A549 (cell line): ENCODE results near the gene ZFP36L1. TPM values are rescaled to one million over a fixed set of nuclear protein-coding genes. Genes with fewer than 3 reads are reported as not detected.
A peak's percentile ranks its signal among the peaks of the same experiment; 100 is the strongest.

Experiments used
- ATAC-seq, 2 experiments: fragments of 200-7000 bp in 1 of 2; fragments of >200 bp in 1 of 2; cut with Nextera tagmentation in 1 of 2; cut with Tn5 transposase in 1 of 2; 3 replicates each; pipeline versions ENCODE4 v1.8.0 to v1.9.1; 2018 to 2020; ENCODE audit warnings: mild to moderate bottlenecking in 1 of 2, moderate library complexity in 1 of 2
- CTCF ChIA-PET: fragments of 300-600 bp; sonication (Branson Sonifier 250); formaldehyde crosslinking; extraction: SDS; loops from one replicate; lab custom pipeline; 2021; ENCODE audit warnings: antibody characterized with exemption, inconsistent platforms; lab: Yijun Ruan, JAX
- POLR2A ChIA-PET: fragments of 350-600 bp; formaldehyde crosslinking; extraction: SDS; loops from one replicate; lab custom pipeline; 2021; ENCODE audit warnings: antibody characterized with exemption, inconsistent platforms; lab: Yijun Ruan, JAX
- DNase-seq, 2 experiments: peaks; one replicate each; pipeline versions ENCODE4 v3.0.0 to v3.0.0-alpha.2; 2011 to 2016; ENCODE audit warnings: low read depth in 1 of 2, low spot score in 1 of 2
- FAIRE-seq: peaks from 2 replicates; lab custom pipeline; 2011; peaks lifted over from hg19 to GRCh38; lab: Jason Lieb, UNC
- H3K27ac ChIP-seq, 2 experiments: fragments of >200 bp; sonication (Bioruptor Twin); formaldehyde crosslinking; 3 replicates each; pipeline ENCODE4 v1.5.1; 2016 to 2017
- H3K4me1 ChIP-seq: fragments of >200 bp; sonication (Bioruptor Twin); formaldehyde crosslinking; 3 replicates; pipeline ENCODE4 v1.6.1; 2016
- H3K4me2 ChIP-seq: fragments of >200 bp; sonication (Bioruptor Twin); formaldehyde crosslinking; 3 replicates; pipeline ENCODE4 v1.6.1; 2016
- H3K4me3 ChIP-seq: fragments of >200 bp; sonication (Bioruptor Twin); formaldehyde crosslinking; 3 replicates; pipeline ENCODE4 v1.5.1; 2016
- H3K9me3 ChIP-seq: fragments of >200 bp; sonication (Bioruptor Twin); formaldehyde crosslinking; 3 replicates; pipeline ENCODE4 v1.6.1; 2016
- ATOH8 ChIP-seq: fragments of 250-450 bp; sonication (Bioruptor Pico); IDR thresholded peaks from 2 replicates; pipeline ENCODE4 v1.5.0; 2020; ENCODE audit warnings: low read depth, mild to moderate bottlenecking, moderate library complexity
- CBX2 ChIP-seq: fragments of 200-600 bp; sonication (generic); IDR thresholded peaks from 2 replicates; pipeline ENCODE4 v1.6.1; 2016; ENCODE audit warnings: low read depth, mild to moderate bottlenecking, borderline replicate concordance
- CHD2 ChIP-seq: fragments of 150-350 bp; IDR thresholded peaks from 2 replicates; pipeline ENCODE4 v1.6.1; 2014; ENCODE audit warnings: low read length; ENCODE audit not compliant: partially characterized antibody
- EP300 ChIP-seq, 2 experiments: fragments of >200 bp; sonication (Bioruptor Twin); formaldehyde crosslinking; IDR thresholded peaks; 2 replicates in 1 of 2; 3 replicates in 1 of 2; pipeline ENCODE4 v1.6.1; 2016 to 2017
- ESRRA ChIP-seq: fragments of 150-350 bp; IDR thresholded peaks from 2 replicates; pipeline ENCODE4 v1.6.1; 2014; ENCODE audit warnings: mild to moderate bottlenecking, low read length, borderline replicate concordance
- FOSL2 ChIP-seq, 2 experiments: fragments of 450-650 bp in 1 of 2; fragments of >200 bp in 1 of 2; sonication (Bioruptor Twin) in 1 of 2; formaldehyde crosslinking; IDR thresholded peaks; 2 replicates each; pipeline versions ENCODE4 v1.5.0 to v1.6.1; 2016 to 2020; ENCODE audit warnings: mild to moderate bottlenecking in 1 of 2, moderate library complexity in 1 of 2
- HDAC2 ChIP-seq: fragments of 200-600 bp; sonication (generic); IDR thresholded peaks from 2 replicates; pipeline ENCODE4 v1.6.1; 2016
- HMGXB4 ChIP-seq: fragments of 250-450 bp; sonication (Bioruptor Pico); IDR thresholded peaks from 2 replicates; pipeline ENCODE4 v1.5.0; 2021; ENCODE audit warnings: mild to moderate bottlenecking, moderate library complexity, borderline replicate concordance
- HOXB13 ChIP-seq: fragments of 250-450 bp; sonication (Bioruptor Pico); IDR thresholded peaks from 2 replicates; pipeline ENCODE4 v1.5.0; 2020; ENCODE audit warnings: low read depth, mild to moderate bottlenecking, moderate library complexity
- JUN ChIP-seq, 2 experiments: fragments of >200 bp; sonication (Bioruptor Twin); formaldehyde crosslinking; IDR thresholded peaks; 2 replicates in 1 of 2; 3 replicates in 1 of 2; pipeline ENCODE4 v1.6.1; 2016 to 2017
- MAZ ChIP-seq: fragments of 150-350 bp; IDR thresholded peaks from 2 replicates; pipeline ENCODE4 v1.6.1; 2014; ENCODE audit warnings: antibody characterized with exemption, low read depth, low read length, borderline replicate concordance
- MYC ChIP-seq: IDR thresholded peaks from 2 replicates; pipeline ENCODE4 v1.6.1; 2012; ENCODE audit warnings: mild to moderate bottlenecking, inconsistent platforms, low read length, improper control_type of control experiment, borderline replicate concordance
- NFE2L2 ChIP-seq: fragments of 150-350 bp; conservative IDR thresholded peaks from 2 replicates; pipeline ENCODE4 v1.6.1; 2014; ENCODE audit warnings: low read length
- PHF8 ChIP-seq: fragments of 200-600 bp; sonication (generic); IDR thresholded peaks from 2 replicates; pipeline ENCODE4 v1.6.1; 2016; ENCODE audit warnings: low read depth, mild to moderate bottlenecking, antibody characterized with exemption, moderate library complexity, borderline replicate concordance
- RCOR1 ChIP-seq: fragments of 150-350 bp; IDR thresholded peaks from 2 replicates; pipeline ENCODE4 v1.6.1; 2014; ENCODE audit warnings: antibody characterized with exemption, low read length, low read depth
- REST ChIP-seq: fragments of 200-600 bp; sonication (generic); IDR thresholded peaks from 2 replicates; pipeline ENCODE4 v1.6.1; 2016; ENCODE audit warnings: antibody characterized with exemption, mild to moderate bottlenecking, moderate library complexity
- RNF2 ChIP-seq: fragments of 200-600 bp; sonication (generic); IDR thresholded peaks from 2 replicates; pipeline ENCODE4 v1.6.1; 2016; ENCODE audit warnings: low read depth, mild to moderate bottlenecking, antibody characterized with exemption, moderate library complexity, borderline replicate concordance
- SMC3 ChIP-seq: fragments of >200 bp; sonication (Bioruptor Twin); formaldehyde crosslinking; IDR thresholded peaks from 3 replicates; pipeline ENCODE4 v1.6.1; 2018; ENCODE audit warnings: inconsistent platforms
- TP53 ChIP-seq: fragments of 250-450 bp; sonication (Bioruptor Pico); IDR thresholded peaks from 2 replicates; pipeline ENCODE4 v1.5.0; 2021; ENCODE audit warnings: mild to moderate bottlenecking, moderate library complexity
- ZFP36 ChIP-seq: fragments of 450-650 bp; IDR thresholded peaks from 2 replicates; pipeline ENCODE4 v1.6.1; 2014; ENCODE audit warnings: borderline replicate concordance; ENCODE audit not compliant: partially characterized antibody
- ZNF302 ChIP-seq: fragments of 250-450 bp; sonication (Bioruptor Pico); IDR thresholded peaks from 2 replicates; pipeline ENCODE4 v1.9.0; 2021; ENCODE audit warnings: inconsistent platforms, mild to moderate bottlenecking, moderate library complexity
- WGBS: methylation state at CpG from one replicate; pipeline ENCODE4 v1.1.6; 2017; ENCODE audit errors: missing lambda C conversion rate; 5-methylcytosine and 5-hydroxymethylcytosine counted together
- polyA plus RNA-seq, 4 experiments: library from polyadenylated mRNA; depleted of rRNA in 3 of 4; stranded (reverse); fragments of >200 nt; fragmentation: RNase III in 1 of 4; extraction: RNeasy Plus Mini Kit Qiagen cat#74134 plus additional on column Dnase treatment in 1 of 4; gene quantifications; 2 replicates in 3 of 4; 3 replicates in 1 of 4; pipeline ENCODE4 v1.2.3, GENCODE V29; 2011 to 2017

ZFP36L1 gene
- polyA plus RNA-seq, 2 of the 4 experiments (the other 2 are of a cell fraction) = 76.4 to 114 TPM

GRCh38 chr14:68800390-68800789 lies 7.5 kb upstream of the ZFP36L1 start:
- POLR2A ChIA-PET = interaction anchor here (0.7 to 0.9 kb wide), 2 partner anchors 7 to 11 kb away, joined by 3 to 4 read pairs; partner anchors contain the start of gene ZFP36L1

GRCh38 chr14:68798621-68799020 lies 5.8 kb upstream of the ZFP36L1 start:
- POLR2A ChIA-PET = interaction anchor here (0.7 kb wide), 1 partner anchor 16 kb away, joined by 3 read pairs; no protein-coding TSS in a partner anchor
- H3K9me3 ChIP-seq = peaks cover 10% of the 10 kb centered on the region
- TF ChIP-seq HOXB13 (CRISPR knock-in tag) (no peak), ATOH8 (no peak), ZNF302 (CRISPR knock-in tag) (no peak), ESRRA (no peak), PHF8 (no peak)
- TF ChIP-seq, all 56 proteins: peak for 0
- ATAC-seq (no peak), DNase-seq (no peak), FAIRE-seq (no peak)
- peaks cover 24% of the 10 kb centered on the region for H3K4me1 ChIP-seq
- no peak overlapping the region for H3K4me3 ChIP-seq
- no peak overlapping the region for H3K27ac ChIP-seq
- CTCF ChIA-PET = interaction anchor here (1.3 to 1.4 kb wide), 2 partner anchors 9 to 16 kb away, joined by 3 to 4 read pairs; no protein-coding TSS in a partner anchor
- no peak overlapping the region for H3K4me2 ChIP-seq

More at GRCh38 chr14:68800390-68800789, 7.5 kb upstream of the ZFP36L1 start:
- Histone ChIP-seq H3K27ac (peak overlapping the region; percentile 62 to 74), H3K4me1 (peaks cover 24% of the 10 kb centered on the region), H3K4me3 (no peak overlapping the region), H3K9me3 (peaks cover 24% of the 10 kb centered on the region), H3K4me2 (peak overlapping the region; percentile 26)
- CTCF ChIA-PET = interaction anchor here (0.6 to 1.1 kb wide), 3 partner anchors 12 to 235 kb away, joined by 3 to 11 read pairs (median 4); no protein-coding TSS in a partner anchor
- no peak for FAIRE-seq
- WGBS = 31% methylated on average over 2 of the region's 2 CpGs
- TF ChIP-seq JUN (IDR thresholded peaks at IDR 0.05) = no peak
- no peak for TF ChIP-seq HOXB13 (CRISPR knock-in tag)
- no peak for TF ChIP-seq CHD2
- no peak for TF ChIP-seq REST
- TF ChIP-seq SMC3 = no peak
- TF ChIP-seq NFE2L2 = no peak
- TF ChIP-seq HMGXB4 = no peak
- TF ChIP-seq RNF2 = no peak
- no peak for TF ChIP-seq FOSL2 (IDR thresholded peaks at IDR 0.05)
- no peak for TF ChIP-seq FOSL2 (CRISPR knock-in tag; IDR thresholded peaks at IDR 0.05)
- TF ChIP-seq CBX2 = no peak
- TF ChIP-seq RCOR1 = no peak
- TF ChIP-seq MYC = no peak
- TF ChIP-seq EP300 (IDR thresholded peaks at IDR 0.05) = no peak
- TF ChIP-seq ESRRA = no peak
- no peak for TF ChIP-seq ATOH8
- TF ChIP-seq MAZ = no peak
- no peak for TF ChIP-seq HDAC2
- TF ChIP-seq TP53 (CRISPR knock-in tag) = no peak
- TF ChIP-seq ZFP36 = no peak
- no peak for DNase-seq
- no peak for ATAC-seq
